ENCODE measurements around the gene ALDH3B2. TPM values are rescaled to one million over a fixed set of nuclear protein-coding genes. Genes with fewer than 3 reads are reported as not detected.
A peak's percentile ranks its signal among the peaks of the same experiment; 100 is the strongest.

ALDH3B2 gene
- total and polyA plus RNA-seq, 4 donors: 1.1 to 4.8 (median 2.5) TPM

- TF ChIP-seq CTCF (IDR thresholded peaks at IDR 0.05; ENCODE audit: control extremely low read depth, extremely low read depth): no peak
- Histone ChIP-seq H3K36me3 (ENCODE audit: control insufficient read depth in 4 of 4, insufficient read depth in 4 of 4, low read length in 4 of 4) (no peaks in the 10 kb centered on the region), H3K4me3 (no peak overlapping the region), H3K4me1 (ENCODE audit: control insufficient read depth in 5 of 5, insufficient read depth in 5 of 5, low read length in 5 of 5) (no peaks in the 10 kb centered on the region), H3K27ac (ENCODE audit: low read depth in 1 of 2, low read length in 1 of 2) (no peak overlapping the region), H3K9me3 (ENCODE audit: control insufficient read depth in 4 of 4, insufficient read depth in 3 of 4, low read length in 3 of 4) (peaks cover 0 to 3% (median 0%) of the 10 kb centered on the region in 4 donors), H3K9ac (ENCODE audit: insufficient read depth in 1 of 2, low read length in 2 of 2) (no peak overlapping the region), H3K27me3 (ENCODE audit: control insufficient read depth in 3 of 3, insufficient read depth in 3 of 3, low read length in 2 of 3) (no peaks in the 10 kb centered on the region)
- WGBS, 2 donors: 74 to 82% methylated on average over 20 of the region's 20 CpGs
- DNase-seq (no peak), ATAC-seq (ENCODE audit: insufficient read depth, low FRiP score) (no peak)
Observed at GRCh38 chr11:67666676-67667489, 7.5 kb downstream of the ALDH3B2 start.

- WGBS, 2 donors: 90 to 93% methylated on average over 11 of the region's 11 CpGs
- H3K4me3 ChIP-seq: no peak overlapping the region
- no peaks in the 10 kb centered on the region for H3K4me1 ChIP-seq (ENCODE audit: control insufficient read depth in 5 of 5, insufficient read depth in 5 of 5, low read length in 5 of 5)
- DNase-seq (no peak), ATAC-seq (ENCODE audit: insufficient read depth, low FRiP score) (no peak)
- H3K36me3 ChIP-seq (ENCODE audit: control insufficient read depth in 4 of 4, insufficient read depth in 4 of 4, low read length in 4 of 4): no peaks in the 10 kb centered on the region
- H3K27ac ChIP-seq (ENCODE audit: low read depth in 1 of 2, low read length in 1 of 2): no peak overlapping the region
- H3K27me3 ChIP-seq (ENCODE audit: control insufficient read depth in 3 of 3, insufficient read depth in 3 of 3, low read length in 2 of 3): no peaks in the 10 kb centered on the region
- peaks cover 0 to 3% (median 0%) of the 10 kb centered on the region in 4 donors for H3K9me3 ChIP-seq (ENCODE audit: control insufficient read depth in 4 of 4, insufficient read depth in 3 of 4, low read length in 3 of 4)
- no peak overlapping the region for H3K9ac ChIP-seq (ENCODE audit: insufficient read depth in 1 of 2, low read length in 2 of 2)
- no peak for TF ChIP-seq CTCF (IDR thresholded peaks at IDR 0.05; ENCODE audit: control extremely low read depth, extremely low read depth)
Observed at GRCh38 chr11:67666303-67666645, 8.1 kb downstream of the ALDH3B2 start.

GRCh38 chr11:67665541-67666302, 8.7 kb downstream of the ALDH3B2 start:
- TF ChIP-seq CTCF (IDR thresholded peaks at IDR 0.05; ENCODE audit: control extremely low read depth, extremely low read depth): peak; percentile 3
- DNase-seq (no peak), ATAC-seq (ENCODE audit: insufficient read depth, low FRiP score) (no peak)
- H3K36me3 ChIP-seq (ENCODE audit: control insufficient read depth in 4 of 4, insufficient read depth in 4 of 4, low read length in 4 of 4): no peaks in the 10 kb centered on the region
- no peak overlapping the region for H3K4me3 ChIP-seq
- no peaks in the 10 kb centered on the region for H3K27me3 ChIP-seq (ENCODE audit: control insufficient read depth in 3 of 3, insufficient read depth in 3 of 3, low read length in 2 of 3)
- peaks cover 0 to 3% (median 0%) of the 10 kb centered on the region in 4 donors for H3K9me3 ChIP-seq (ENCODE audit: control insufficient read depth in 4 of 4, insufficient read depth in 3 of 4, low read length in 3 of 4)
- H3K4me1 ChIP-seq (ENCODE audit: control insufficient read depth in 5 of 5, insufficient read depth in 5 of 5, low read length in 5 of 5): no peaks in the 10 kb centered on the region
- H3K9ac ChIP-seq (ENCODE audit: insufficient read depth in 1 of 2, low read length in 2 of 2): no peak overlapping the region
- no peak overlapping the region for H3K27ac ChIP-seq (ENCODE audit: low read depth in 1 of 2, low read length in 1 of 2)
- 71 to 79% methylated on average over 24 of the region's 24 CpGs for WGBS, 2 donors
